ENCODE data around the gene OBSL1. TPM values are rescaled to one million over a fixed set of nuclear protein-coding genes. Genes with fewer than 3 reads are reported as not detected.

OBSL1 gene
- total and polyA plus RNA-seq, 2 experiments from 2014 or later, result 13.8 to 68.7 TPM

DNA sequence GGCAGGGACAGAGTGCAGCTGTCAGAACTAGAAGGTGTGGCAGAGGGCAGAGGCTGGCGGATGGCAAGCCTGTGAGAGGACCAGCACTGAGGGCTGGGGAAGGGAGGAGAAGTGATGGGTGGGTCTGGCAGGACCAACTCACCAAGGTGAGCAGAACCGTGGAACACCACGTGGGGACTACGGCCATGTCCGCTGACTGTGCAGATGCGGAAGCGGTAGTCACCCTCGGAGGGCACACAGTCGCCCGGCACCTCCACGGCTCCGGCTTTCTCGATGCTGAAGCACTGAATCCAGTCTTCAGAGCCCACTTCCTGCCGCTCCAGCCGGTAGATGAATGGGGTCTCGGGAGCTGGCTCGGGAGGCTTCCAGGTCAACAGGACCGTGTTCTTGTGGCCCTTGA, 4.2 kb downstream of the OBSL1 start:
- Histone ChIP-seq H3K9ac (no peak overlapping the region), H2AFZ (no peak overlapping the region), H3K9me2 (ENCODE audit: insufficient read depth) (no peaks in the 10 kb centered on the region), H4K20me1 (ENCODE audit: insufficient read depth) (no peaks in the 10 kb centered on the region), H3K9me3 (ENCODE audit: low read depth) (no peaks in the 10 kb centered on the region), H3K79me2 (ENCODE audit: insufficient read depth) (peaks cover 15% of the 10 kb centered on the region; the same call in 1 of the 2 replicates), H3F3A (ENCODE audit: insufficient read depth) (no peaks in the 10 kb centered on the region), H3K4me3 (no peak overlapping the region), H3K36me3 (ENCODE audit: low read depth) (no peaks in the 10 kb centered on the region), H3K27ac (no peak overlapping the region), H3K4me1 (ENCODE audit: insufficient read depth) (peaks cover 6% of the 10 kb centered on the region; the same call in 1 of the 2 replicates), H3K27me3 (replicated peaks; ENCODE audit: insufficient read depth) (no peaks in the 10 kb centered on the region), H3K4me2 (ENCODE audit: unreplicated experiment) (no peak overlapping the region)
- TF ChIP-seq EZH2phosphoT487 (IDR thresholded peaks at IDR 0.05; ENCODE audit: insufficient read depth, low read depth) (no peak), EZH2 (IDR thresholded peaks at IDR 0.05; ENCODE audit: insufficient read depth, poor library complexity, severe bottlenecking) (no peak)
- in situ Hi-C loops (cut with MboI), result no loop called here
- WGBS, 2 experiments (ENCODE audit: low coverage in 1 of 2, low lambda C conversion rate in 2 of 2, missing lambda C conversion rate in 2 of 2), result 95% methylated on average over 18 of the region's 18 CpGs
- DNase-seq, result no peak

DNA sequence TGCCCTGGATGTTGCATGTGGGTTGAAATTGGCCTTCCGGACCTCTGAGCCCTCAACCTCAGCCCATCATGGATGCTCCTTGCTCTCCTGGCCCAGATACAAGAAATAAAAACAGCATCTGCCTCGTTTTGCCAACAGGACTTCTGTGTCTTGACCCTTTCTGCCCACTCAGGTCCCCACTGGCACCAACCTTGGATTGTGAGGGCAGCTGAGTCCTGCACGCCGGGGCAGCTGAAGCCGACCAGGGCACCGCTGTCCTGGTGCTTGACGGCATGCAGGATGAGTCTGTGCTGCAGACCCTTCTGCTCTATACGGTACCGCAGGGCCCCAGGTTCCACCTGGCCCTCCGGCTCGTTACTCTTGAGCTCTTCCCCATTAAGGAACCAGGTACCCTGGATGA, 4.7 kb downstream of the OBSL1 start:
- in situ Hi-C loops (cut with MboI), result no loop called here
- WGBS, 2 experiments (ENCODE audit: low coverage in 1 of 2, low lambda C conversion rate in 2 of 2, missing lambda C conversion rate in 2 of 2), result 90 to 93% methylated on average over 11 of the region's 11 CpGs
- H3K79me2 ChIP-seq (ENCODE audit: insufficient read depth), result peaks cover 15% of the 10 kb centered on the region; the same call in 1 of the 2 replicates

DNA sequence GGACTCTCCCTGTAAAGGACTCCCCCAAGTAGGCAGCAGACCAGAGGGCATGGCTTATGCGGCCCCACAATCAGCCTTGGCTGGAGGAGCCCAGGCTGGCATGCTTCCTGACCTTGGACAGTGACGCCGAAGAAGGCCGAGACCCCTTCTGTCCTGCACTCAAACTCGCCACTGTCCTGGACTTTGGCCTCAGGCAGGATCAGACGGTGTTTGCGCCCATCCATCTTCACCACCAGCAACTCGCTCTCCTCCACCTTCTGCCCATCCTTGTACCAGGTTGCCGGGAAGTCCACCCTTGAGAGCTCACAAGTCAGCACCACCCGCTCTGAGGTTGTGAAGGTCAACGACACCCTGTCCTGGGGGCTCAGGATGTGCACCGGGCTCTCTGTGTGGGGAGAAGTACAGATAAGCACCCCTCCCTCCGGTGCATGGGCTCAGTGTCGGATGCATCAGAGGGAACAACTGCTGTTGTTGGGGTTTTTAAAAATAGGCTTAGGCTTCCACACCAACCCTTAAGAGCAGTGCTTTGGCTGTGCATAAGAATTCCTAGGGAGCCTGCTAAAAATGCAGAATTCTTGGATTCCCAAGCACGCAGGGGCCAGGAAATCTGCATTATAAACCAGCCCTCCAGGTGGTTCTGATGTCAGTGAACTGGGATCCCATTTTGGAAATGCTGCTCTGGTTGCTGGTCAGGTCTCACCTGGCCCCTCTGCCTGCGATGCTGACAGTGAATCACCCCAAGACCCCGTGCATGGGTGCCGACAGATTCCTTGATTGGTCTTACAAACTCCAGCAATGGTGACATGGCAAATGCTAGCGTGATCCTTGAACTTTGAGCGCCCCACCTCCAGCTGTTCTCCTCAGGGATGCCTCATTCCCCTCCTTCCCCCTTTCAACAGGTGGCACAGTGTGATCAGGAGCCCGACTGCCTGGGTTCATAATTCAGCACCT, 5.9 kb downstream of the OBSL1 start:
- Histone ChIP-seq H3F3A (ENCODE audit: insufficient read depth) (no peaks in the 10 kb centered on the region), H2AFZ (no peak overlapping the region), H3K36me3 (ENCODE audit: low read depth) (no peaks in the 10 kb centered on the region), H3K4me1 (ENCODE audit: insufficient read depth) (peaks cover 6% of the 10 kb centered on the region; the same call in 1 of the 2 replicates), H3K27ac (no peak overlapping the region), H3K27me3 (replicated peaks; ENCODE audit: insufficient read depth) (no peaks in the 10 kb centered on the region), H3K9me2 (ENCODE audit: insufficient read depth) (no peaks in the 10 kb centered on the region), H4K20me1 (ENCODE audit: insufficient read depth) (no peaks in the 10 kb centered on the region), H3K79me2 (ENCODE audit: insufficient read depth) (peaks cover 15% of the 10 kb centered on the region; the same call in 1 of the 2 replicates), H3K9me3 (ENCODE audit: low read depth) (no peaks in the 10 kb centered on the region), H3K9ac (no peak overlapping the region), H3K4me3 (no peak overlapping the region), H3K4me2 (ENCODE audit: unreplicated experiment) (no peak overlapping the region)
- 88% methylated on average over 21 of the region's 21 CpGs for WGBS, 2 experiments (ENCODE audit: low coverage in 1 of 2, low lambda C conversion rate in 2 of 2, missing lambda C conversion rate in 2 of 2)
- no peak for DNase-seq
- TF ChIP-seq EZH2phosphoT487 (IDR thresholded peaks at IDR 0.05; ENCODE audit: insufficient read depth, low read depth) (no peak), EZH2 (IDR thresholded peaks at IDR 0.05; ENCODE audit: insufficient read depth, poor library complexity, severe bottlenecking) (no peak)
- in situ Hi-C loops (cut with MboI), result no loop called here

More for the DNA sequence above, 4.7 kb downstream of the OBSL1 start:
- Histone ChIP-seq H2AFZ (no peak overlapping the region), H3K27ac (no peak overlapping the region), H3K36me3 (ENCODE audit: low read depth) (no peaks in the 10 kb centered on the region), H3F3A (ENCODE audit: insufficient read depth) (no peaks in the 10 kb centered on the region), H3K9ac (no peak overlapping the region), H3K4me2 (ENCODE audit: unreplicated experiment) (no peak overlapping the region), H3K27me3 (replicated peaks; ENCODE audit: insufficient read depth) (no peaks in the 10 kb centered on the region), H4K20me1 (ENCODE audit: insufficient read depth) (no peaks in the 10 kb centered on the region), H3K4me1 (ENCODE audit: insufficient read depth) (peaks cover 6% of the 10 kb centered on the region; the same call in 1 of the 2 replicates), H3K9me3 (ENCODE audit: low read depth) (no peaks in the 10 kb centered on the region), H3K4me3 (no peak overlapping the region), H3K9me2 (ENCODE audit: insufficient read depth) (no peaks in the 10 kb centered on the region)
- DNase-seq, result no peak
- TF ChIP-seq EZH2 (IDR thresholded peaks at IDR 0.05; ENCODE audit: insufficient read depth, poor library complexity, severe bottlenecking), result no peak
- no peak for TF ChIP-seq EZH2phosphoT487 (IDR thresholded peaks at IDR 0.05; ENCODE audit: insufficient read depth, low read depth)

- Histone ChIP-seq H3F3A (ENCODE audit: insufficient read depth) (0 out of 2 replicates have a peak, but pooled peaks cover 5% of the 10 kb centered on the region), H3K27me3 (replicated peaks; ENCODE audit: insufficient read depth) (no peaks in the 10 kb centered on the region), H4K20me1 (ENCODE audit: insufficient read depth) (no peaks in the 10 kb centered on the region), H3K9me3 (ENCODE audit: low read depth) (no peaks in the 10 kb centered on the region), H3K9ac (no peak overlapping the region), H3K4me1 (ENCODE audit: insufficient read depth) (peaks cover 11% of the 10 kb centered on the region; the same call in 1 of the 2 replicates), H3K27ac (no peak overlapping the region), H3K4me3 (no peak overlapping the region), H3K9me2 (ENCODE audit: insufficient read depth) (no peaks in the 10 kb centered on the region), H3K79me2 (ENCODE audit: insufficient read depth) (no peaks in the 10 kb centered on the region), H3K36me3 (ENCODE audit: low read depth) (no peaks in the 10 kb centered on the region), H3K4me2 (ENCODE audit: unreplicated experiment) (no peak overlapping the region), H2AFZ (no peak overlapping the region)
- TF ChIP-seq EZH2 (IDR thresholded peaks at IDR 0.05; ENCODE audit: insufficient read depth, poor library complexity, severe bottlenecking) (no peak), EZH2phosphoT487 (IDR thresholded peaks at IDR 0.05; ENCODE audit: insufficient read depth, low read depth) (no peak)
- in situ Hi-C loops (cut with MboI), result no loop called here
- no peak for DNase-seq
- WGBS, 2 experiments (ENCODE audit: low coverage in 1 of 2, low lambda C conversion rate in 2 of 2, missing lambda C conversion rate in 2 of 2), result 90 to 93% methylated on average over 16 to 20 of the region's 20 CpGs
These were observed 7.9 kb downstream of the OBSL1 start for GRCh38 chr2:219563271-219563928.

Data from GM23248 (cell line).